Skin epidermis (tissue), 12 donors: ENCODE results near the gene TACC3.

Experiments used
- H3K27ac ChIP-seq, 21 experiments: fragments of 200-600 bp; sonication (generic) in 11 of 21; one replicate each; pipeline ENCODE4 v1.5.0; 2020; ENCODE audit warnings: mild to moderate bottlenecking in 3 of 21, inconsistent platforms in 2 of 21, moderate library complexity in 2 of 21
- H3K4me3 ChIP-seq, 7 experiments: fragments of 200-600 bp; sonication (generic) in 2 of 7; one replicate each; pipeline ENCODE4 v1.5.0; 2020; ENCODE audit warnings: inconsistent platforms in 2 of 7, mild to moderate bottlenecking in 2 of 7, moderate library complexity in 1 of 7

TACC3 gene

GRCh38 chr4:1754336-1754735, 33.0 kb downstream of the TACC3 start:
- Histone ChIP-seq H3K4me3 (no peak overlapping the region), H3K27ac (peak overlapping the region in 12 of 21 experiments; percentile 23 to 89 (median 73))

- Histone ChIP-seq H3K27ac (peak overlapping the region in 7 of 21 experiments; percentile 6 to 89 (median 38)), H3K4me3 (no peak overlapping the region)
Observed at GRCh38 chr4:1755297-1755696, 34.0 kb downstream of the TACC3 start.

GRCh38 chr4:1756079-1756478, 34.8 kb downstream of the TACC3 start:
- H3K27ac ChIP-seq = peak overlapping the region in 5 of 21 experiments; percentile 32 to 89 (median 38)
- H3K4me3 ChIP-seq = no peak overlapping the region

GRCh38 chr4:1756893-1757779, 35.8 kb downstream of the TACC3 start:
- Histone ChIP-seq H3K4me3 (no peak overlapping the region), H3K27ac (peak overlapping the region in 2 of 21 experiments; percentile 32 to 89)

GRCh38 chr4:1757836-1758235, 36.5 kb downstream of the TACC3 start:
- no peak overlapping the region for H3K4me3 ChIP-seq
- H3K27ac ChIP-seq = peak overlapping the region in 4 of 21 experiments; percentile 40 to 80 (median 56)

GRCh38 chr4:1758306-1759121, 37.2 kb downstream of the TACC3 start:
- Histone ChIP-seq H3K4me3 (no peak overlapping the region), H3K27ac (peak overlapping the region in 9 of 21 experiments; percentile 6 to 80 (median 40))

GRCh38 chr4:1759170-1759817, 38.0 kb downstream of the TACC3 start:
- H3K27ac ChIP-seq = peak overlapping the region in 9 of 21 experiments; percentile 6 to 80 (median 40)
- no peak overlapping the region for H3K4me3 ChIP-seq

- H3K4me3 ChIP-seq = no peak overlapping the region
- H3K27ac ChIP-seq = peak overlapping the region in 8 of 21 experiments; percentile 31 to 80 (median 46)
Observed at GRCh38 chr4:1759818-1760223, 38.5 kb downstream of the TACC3 start.

- no peak overlapping the region for H3K4me3 ChIP-seq
- peak overlapping the region in 5 of 21 experiments; percentile 42 to 80 (median 58) for H3K27ac ChIP-seq
Observed at GRCh38 chr4:1760521-1761071, 39.3 kb downstream of the TACC3 start.

GRCh38 chr4:1761130-1761689, 39.9 kb downstream of the TACC3 start:
- Histone ChIP-seq H3K4me3 (no peak overlapping the region), H3K27ac (peak overlapping the region in 2 of 21 experiments; percentile 37 to 50)

- H3K4me3 ChIP-seq = no peak overlapping the region
- H3K27ac ChIP-seq = no peak overlapping the region
Observed at GRCh38 chr4:1762264-1763010, 41.1 kb downstream of the TACC3 start.

- no peak overlapping the region for H3K4me3 ChIP-seq
- H3K27ac ChIP-seq = peak overlapping the region in 3 of 21 experiments; percentile 1 to 32 (median 6)
Observed at GRCh38 chr4:1763070-1763549, 41.8 kb downstream of the TACC3 start.

- Histone ChIP-seq H3K4me3 (no peak overlapping the region), H3K27ac (peak overlapping the region in 4 of 21 experiments; percentile 1 to 32 (median 8))
Observed at GRCh38 chr4:1763550-1764080, 42.3 kb downstream of the TACC3 start.

GRCh38 chr4:1764670-1765069, 43.3 kb downstream of the TACC3 start:
- Histone ChIP-seq H3K27ac (no peak overlapping the region), H3K4me3 (no peak overlapping the region)

- Histone ChIP-seq H3K27ac (peak overlapping the region in 2 of 21 experiments; percentile 8 to 73), H3K4me3 (no peak overlapping the region)
Observed at GRCh38 chr4:1765409-1766072, 44.2 kb downstream of the TACC3 start.

GRCh38 chr4:1766106-1767060, 45.1 kb downstream of the TACC3 start:
- Histone ChIP-seq H3K27ac (peak overlapping the region in 12 of 21 experiments; percentile 1 to 73 (median 48)), H3K4me3 (peak overlapping the region; percentile 14 to 47 (median 31))
